Panc1 (cell line): ENCODE data around the gene PFN3. TPM values are rescaled to one million over a fixed set of nuclear protein-coding genes. Genes with fewer than 3 reads are reported as not detected.

Experiments used
- ATAC-seq: fragments of 200-7000 bp; cut with Tn5 transposase; 2 replicates; pipeline ENCODE4 v1.9.1; 2020; ENCODE audit warnings: mild to moderate bottlenecking, moderate library complexity
- BruUV-seq: library from RNA; stranded (reverse); fragments of 400-500 nt; replicated peaks from 2 replicates; lab custom pipeline; 2021; lab: Mats Ljungman, UMichigan
- CTCF ChIA-PET: fragments of 300-600 bp; sonication (Branson Sonifier 250); formaldehyde crosslinking; loops from one replicate; lab custom pipeline; 2022; ENCODE audit warnings: antibody characterized with exemption; lab: Charles Lee
- POLR2A ChIA-PET: fragments of 300-600 bp; sonication (Branson Sonifier 250); formaldehyde crosslinking; loops from one replicate; lab custom pipeline; 2022; ENCODE audit warnings: antibody characterized with exemption; lab: Charles Lee
- DNase-seq: peaks from one replicate; pipeline ENCODE4 v3.0.0-alpha.2; 2010; ENCODE audit warnings: low read depth, low spot score
- H3K27ac ChIP-seq: 2 replicates; pipeline ENCODE4 v1.5.1; 2011; ENCODE audit warnings: mild to moderate bottlenecking, low read length, inconsistent platforms
- H3K27me3 ChIP-seq: fragments of 200-500 bp; sonication (Bioruptor generic); 2 replicates; pipeline ENCODE4 v1.6.0; 2014; ENCODE audit warnings: low read length, inconsistent platforms; ENCODE audit not compliant: control insufficient read depth, insufficient read depth
- H3K36me3 ChIP-seq: fragments of 200-500 bp; sonication (Bioruptor generic); 2 replicates; pipeline ENCODE4 v1.5.1; 2014; ENCODE audit warnings: inconsistent platforms, mild to moderate bottlenecking, low read length, moderate library complexity; ENCODE audit not compliant: control insufficient read depth, insufficient read depth
- H3K4me1 ChIP-seq: 2 replicates; pipeline ENCODE4 v1.5.1; 2011; ENCODE audit warnings: inconsistent platforms, mild to moderate bottlenecking, low read length, moderate library complexity; ENCODE audit not compliant: control insufficient read depth, insufficient read depth
- H3K4me3 ChIP-seq, 2 experiments: 2 replicates each; pipeline ENCODE4 v1.5.1; 2011 to 2012; ENCODE audit warnings: low read depth in 2 of 2, low read length in 2 of 2, mild to moderate bottlenecking in 2 of 2, inconsistent platforms in 1 of 2, moderate library complexity in 1 of 2
- H3K9me3 ChIP-seq: fragments of 200-500 bp; sonication (Bioruptor generic); 2 replicates; pipeline ENCODE4 v1.5.1; 2014; ENCODE audit warnings: low read depth, mild to moderate bottlenecking, inconsistent platforms, low read length, moderate library complexity; ENCODE audit not compliant: control insufficient read depth, insufficient read depth
- POLR2AphosphoS5 ChIP-seq: IDR thresholded peaks from 2 replicates; pipeline ENCODE4 v1.6.1; 2012; ENCODE audit warnings: mild to moderate bottlenecking, low read depth, low read length, moderate library complexity
- REST ChIP-seq, 2 experiments: IDR thresholded peaks; 2 replicates each; pipeline ENCODE4 v1.6.1; 2011 to 2012; ENCODE audit warnings: low read depth in 2 of 2, control low read depth in 1 of 2, low read length in 1 of 2, mild to moderate bottlenecking in 1 of 2, moderate library complexity in 1 of 2; ENCODE audit not compliant: insufficient read depth in 1 of 2
- SIN3A ChIP-seq: IDR thresholded peaks from 2 replicates; pipeline ENCODE4 v1.6.1; 2012; ENCODE audit warnings: low read depth, mild to moderate bottlenecking, low read length, moderate library complexity, borderline replicate concordance; ENCODE audit not compliant: insufficient read depth
- TCF7L2 ChIP-seq: IDR thresholded peaks from 2 replicates; pipeline ENCODE4 v1.6.1; 2011; ENCODE audit warnings: mild to moderate bottlenecking, low read depth, low read length, inconsistent platforms
- in situ Hi-C: cut with HindIII; loops from 2 replicates; pipeline ENCODE4 v1.10.0; 2016; ENCODE audit warnings: low sequenced_read_pairs, low pct_unique_long_range_greater_than_20kb
- intact Hi-C: fragments of 100-400 bp; cut with micrococcal nuclease; formaldehyde crosslinking; loops from one replicate; pipeline ENCODE4 v1.10.0; 2022; ENCODE audit not compliant: unreplicated experiment
- total RNA-seq: library from RNA; stranded (reverse); gene quantifications from one replicate; pipeline ENCODE4 v1.2.1, GENCODE V29; 2021; ENCODE audit not compliant: unreplicated experiment
- TF ChIP-seq, protein P1 (sequence below): fragments of 450-650 bp; IDR thresholded peaks from 2 replicates; pipeline ENCODE4 v1.5.1; 2017; ENCODE audit warnings: mild to moderate bottlenecking

The PFN3 gene
- total RNA-seq, 1 experiment from 2014 or later: not detected

- in situ Hi-C loops (no loop called here), intact Hi-C loops (no loop called here)
- POLR2A ChIA-PET: interaction anchor here (0.6 to 1.6 kb wide), 2 partner anchors 12 to 21 kb away, joined by 5 to 6 read pairs; no protein-coding TSS in a partner anchor
- peaks cover 18% of the 10 kb centered on the region for H3K4me1 ChIP-seq
- BruUV-seq: TSS peak; percentile 74
- ATAC-seq (no peak), DNase-seq (no peak)
- TF ChIP-seq, protein P1, sequence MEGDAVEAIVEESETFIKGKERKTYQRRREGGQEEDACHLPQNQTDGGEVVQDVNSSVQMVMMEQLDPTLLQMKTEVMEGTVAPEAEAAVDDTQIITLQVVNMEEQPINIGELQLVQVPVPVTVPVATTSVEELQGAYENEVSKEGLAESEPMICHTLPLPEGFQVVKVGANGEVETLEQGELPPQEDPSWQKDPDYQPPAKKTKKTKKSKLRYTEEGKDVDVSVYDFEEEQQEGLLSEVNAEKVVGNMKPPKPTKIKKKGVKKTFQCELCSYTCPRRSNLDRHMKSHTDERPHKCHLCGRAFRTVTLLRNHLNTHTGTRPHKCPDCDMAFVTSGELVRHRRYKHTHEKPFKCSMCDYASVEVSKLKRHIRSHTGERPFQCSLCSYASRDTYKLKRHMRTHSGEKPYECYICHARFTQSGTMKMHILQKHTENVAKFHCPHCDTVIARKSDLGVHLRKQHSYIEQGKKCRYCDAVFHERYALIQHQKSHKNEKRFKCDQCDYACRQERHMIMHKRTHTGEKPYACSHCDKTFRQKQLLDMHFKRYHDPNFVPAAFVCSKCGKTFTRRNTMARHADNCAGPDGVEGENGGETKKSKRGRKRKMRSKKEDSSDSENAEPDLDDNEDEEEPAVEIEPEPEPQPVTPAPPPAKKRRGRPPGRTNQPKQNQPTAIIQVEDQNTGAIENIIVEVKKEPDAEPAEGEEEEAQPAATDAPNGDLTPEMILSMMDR: no peak
- TF ChIP-seq REST (IDR thresholded peaks at IDR 0.05; ENCODE audit: insufficient read depth in 1 of 2, low read depth in 2 of 2, low read length in 1 of 2): no peak
- 0 out of 2 replicates have a peak, but pooled peaks have one; percentile 30 for TF ChIP-seq POLR2AphosphoS5
- no peak for TF ChIP-seq SIN3A
- H3K4me3 ChIP-seq: peak overlapping the region; percentile 85
- H3K27me3 ChIP-seq: no peaks in the 10 kb centered on the region
- CTCF ChIA-PET: interaction anchor here (0.6 to 0.8 kb wide), 2 partner anchors 24 to 119 kb away, joined by 3 to 4 read pairs; no protein-coding TSS in a partner anchor
- peaks cover 2% of the 10 kb centered on the region; the same call in 1 of the 2 replicates for H3K36me3 ChIP-seq
- no peaks in the 10 kb centered on the region for H3K9me3 ChIP-seq
- H3K27ac ChIP-seq: peak overlapping the region; percentile 87
These were observed 26.9 kb upstream of the PFN3 start for GRCh38 chr5:177427211-177427822.

- TF ChIP-seq POLR2AphosphoS5: no peak
- no peak for TF ChIP-seq REST (IDR thresholded peaks at IDR 0.05; ENCODE audit: insufficient read depth in 1 of 2, low read depth in 2 of 2, low read length in 1 of 2)
- TF ChIP-seq SIN3A: 0 out of 2 replicates have a peak, but pooled peaks have one; percentile 79
- TF ChIP-seq, protein P1: no peak
- no peak for TF ChIP-seq TCF7L2
- Histone ChIP-seq H3K4me3 (peak within 1 kb of the TSS; percentile 85), H3K4me1 (peaks cover 18% of the 10 kb centered on the region), H3K9me3 (no peaks in the 10 kb centered on the region), H3K27me3 (no peaks in the 10 kb centered on the region), H3K27ac (peak within 1 kb of the TSS; percentile 97), H3K36me3 (peaks cover 2% of the 10 kb centered on the region; the same call in 1 of the 2 replicates)
- ChIA-PET CTCF (interaction anchor here (0.6 to 1.8 kb wide), 4 partner anchors 12 to 117 kb away, joined by 4 to 13 read pairs (median 5); no protein-coding TSS in a partner anchor), POLR2A (interaction anchor here (0.6 to 1.6 kb wide), 5 partner anchors 11 to 56 kb away, joined by 4 to 11 read pairs (median 6); no protein-coding TSS in a partner anchor)
- intact Hi-C loops (no loop called here), in situ Hi-C loops (no loop called here)
- ATAC-seq: peak; percentile 86
- BruUV-seq: no TSS peak
- DNase-seq: no peak
These were observed 26.2 kb upstream of the PFN3 start, which contains the start of gene GRK6 for GRCh38 chr5:177426566-177427210. TSS of gene GRK6 (plus strand) at chr5:177426676. CDS start at chr5:177426846, 170 bp downstream.
